Measurements from ENCODE around the gene FTO. TPM values are rescaled to one million over a fixed set of nuclear protein-coding genes. Genes with fewer than 3 reads are reported as not detected.

FTO gene
- total RNA-seq, 1 experiment from 2014 or later = 57.4 TPM

DNA sequence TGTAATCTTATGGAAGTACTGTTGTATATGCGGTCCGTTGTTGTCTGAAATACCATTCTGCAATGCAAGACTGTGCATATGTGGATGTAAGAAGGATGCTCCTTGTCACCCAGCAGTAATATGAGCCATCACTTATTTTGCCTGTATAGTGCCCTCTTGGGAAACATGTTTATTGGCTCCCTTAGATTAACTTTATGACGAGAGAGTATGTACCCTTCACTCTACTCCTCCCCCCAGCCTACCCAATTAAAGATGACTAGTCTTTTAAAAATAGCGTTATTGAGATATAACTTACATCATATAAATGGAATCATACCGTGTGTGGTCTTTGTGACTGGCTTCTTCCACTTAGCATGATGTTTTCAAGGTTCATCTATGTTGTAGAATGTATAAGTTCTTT lies 33.6 kb downstream of the FTO start:
- ChIA-PET POLR2A (no interaction called here), CTCF (no interaction called here)
- peaks cover 10% of the 10 kb centered on the region for H3K4me1 Mint-ChIP-seq
- DNase-seq (ENCODE audit: low spot score) (no peak), ATAC-seq (no peak)
- H3K4me3 Mint-ChIP-seq = no peak overlapping the region
- H3K27me3 Mint-ChIP-seq (ENCODE audit: low read depth) = no peaks in the 10 kb centered on the region
- no peaks in the 10 kb centered on the region for H3K9me3 Mint-ChIP-seq
- no peak overlapping the region for H3K27ac Mint-ChIP-seq
- TF ChIP-seq, protein P1, sequence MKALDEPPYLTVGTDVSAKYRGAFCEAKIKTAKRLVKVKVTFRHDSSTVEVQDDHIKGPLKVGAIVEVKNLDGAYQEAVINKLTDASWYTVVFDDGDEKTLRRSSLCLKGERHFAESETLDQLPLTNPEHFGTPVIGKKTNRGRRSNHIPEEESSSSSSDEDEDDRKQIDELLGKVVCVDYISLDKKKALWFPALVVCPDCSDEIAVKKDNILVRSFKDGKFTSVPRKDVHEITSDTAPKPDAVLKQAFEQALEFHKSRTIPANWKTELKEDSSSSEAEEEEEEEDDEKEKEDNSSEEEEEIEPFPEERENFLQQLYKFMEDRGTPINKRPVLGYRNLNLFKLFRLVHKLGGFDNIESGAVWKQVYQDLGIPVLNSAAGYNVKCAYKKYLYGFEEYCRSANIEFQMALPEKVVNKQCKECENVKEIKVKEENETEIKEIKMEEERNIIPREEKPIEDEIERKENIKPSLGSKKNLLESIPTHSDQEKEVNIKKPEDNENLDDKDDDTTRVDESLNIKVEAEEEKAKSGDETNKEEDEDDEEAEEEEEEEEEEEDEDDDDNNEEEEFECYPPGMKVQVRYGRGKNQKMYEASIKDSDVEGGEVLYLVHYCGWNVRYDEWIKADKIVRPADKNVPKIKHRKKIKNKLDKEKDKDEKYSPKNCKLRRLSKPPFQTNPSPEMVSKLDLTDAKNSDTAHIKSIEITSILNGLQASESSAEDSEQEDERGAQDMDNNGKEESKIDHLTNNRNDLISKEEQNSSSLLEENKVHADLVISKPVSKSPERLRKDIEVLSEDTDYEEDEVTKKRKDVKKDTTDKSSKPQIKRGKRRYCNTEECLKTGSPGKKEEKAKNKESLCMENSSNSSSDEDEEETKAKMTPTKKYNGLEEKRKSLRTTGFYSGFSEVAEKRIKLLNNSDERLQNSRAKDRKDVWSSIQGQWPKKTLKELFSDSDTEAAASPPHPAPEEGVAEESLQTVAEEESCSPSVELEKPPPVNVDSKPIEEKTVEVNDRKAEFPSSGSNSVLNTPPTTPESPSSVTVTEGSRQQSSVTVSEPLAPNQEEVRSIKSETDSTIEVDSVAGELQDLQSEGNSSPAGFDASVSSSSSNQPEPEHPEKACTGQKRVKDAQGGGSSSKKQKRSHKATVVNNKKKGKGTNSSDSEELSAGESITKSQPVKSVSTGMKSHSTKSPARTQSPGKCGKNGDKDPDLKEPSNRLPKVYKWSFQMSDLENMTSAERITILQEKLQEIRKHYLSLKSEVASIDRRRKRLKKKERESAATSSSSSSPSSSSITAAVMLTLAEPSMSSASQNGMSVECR (CRISPR knock-in tag; IDR thresholded peaks at IDR 0.05; ENCODE audit: borderline replicate concordance) = no peak
- TF ChIP-seq, protein P2, sequence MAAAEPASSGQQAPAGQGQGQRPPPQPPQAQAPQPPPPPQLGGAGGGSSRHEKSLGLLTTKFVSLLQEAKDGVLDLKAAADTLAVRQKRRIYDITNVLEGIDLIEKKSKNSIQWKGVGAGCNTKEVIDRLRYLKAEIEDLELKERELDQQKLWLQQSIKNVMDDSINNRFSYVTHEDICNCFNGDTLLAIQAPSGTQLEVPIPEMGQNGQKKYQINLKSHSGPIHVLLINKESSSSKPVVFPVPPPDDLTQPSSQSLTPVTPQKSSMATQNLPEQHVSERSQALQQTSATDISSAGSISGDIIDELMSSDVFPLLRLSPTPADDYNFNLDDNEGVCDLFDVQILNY (CRISPR knock-in tag; IDR thresholded peaks at IDR 0.05) = no peak
- TF ChIP-seq, protein P3, sequence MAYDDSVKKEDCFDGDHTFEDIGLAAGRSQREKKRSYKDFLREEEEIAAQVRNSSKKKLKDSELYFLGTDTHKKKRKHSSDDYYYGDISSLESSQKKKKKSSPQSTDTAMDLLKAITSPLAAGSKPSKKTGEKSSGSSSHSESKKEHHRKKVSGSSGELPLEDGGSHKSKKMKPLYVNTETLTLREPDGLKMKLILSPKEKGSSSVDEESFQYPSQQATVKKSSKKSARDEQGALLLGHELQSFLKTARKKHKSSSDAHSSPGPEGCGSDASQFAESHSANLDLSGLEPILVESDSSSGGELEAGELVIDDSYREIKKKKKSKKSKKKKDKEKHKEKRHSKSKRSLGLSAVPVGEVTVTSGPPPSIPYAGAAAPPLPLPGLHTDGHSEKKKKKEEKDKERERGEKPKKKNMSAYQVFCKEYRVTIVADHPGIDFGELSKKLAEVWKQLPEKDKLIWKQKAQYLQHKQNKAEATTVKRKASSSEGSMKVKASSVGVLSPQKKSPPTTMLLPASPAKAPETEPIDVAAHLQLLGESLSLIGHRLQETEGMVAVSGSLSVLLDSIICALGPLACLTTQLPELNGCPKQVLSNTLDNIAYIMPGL (CRISPR knock-in tag; IDR thresholded peaks at IDR 0.05) = no peak
- no peak for TF ChIP-seq ZNF138 (CRISPR knock-in tag; conservative IDR thresholded peaks at IDR 0.05)
- no peaks in the 10 kb centered on the region for H3K36me3 Mint-ChIP-seq

DNA sequence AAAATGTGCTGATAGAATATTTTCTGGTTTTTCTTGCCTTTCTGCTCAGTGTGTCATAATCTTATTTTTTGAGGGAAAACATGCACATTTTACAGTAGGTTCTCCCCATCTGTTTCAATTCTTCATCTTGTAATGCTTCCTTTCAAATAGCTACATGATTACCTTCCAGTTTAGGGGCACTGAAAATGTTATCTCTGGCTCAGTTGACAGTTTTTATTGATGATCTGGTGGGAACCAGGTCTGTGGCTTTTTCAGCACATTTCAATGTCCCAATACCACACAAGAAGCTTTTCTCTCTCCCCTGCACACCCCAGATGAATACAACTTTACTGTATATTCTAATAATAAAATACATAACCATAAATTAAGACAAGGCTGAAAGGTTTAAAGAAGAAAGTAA lies 36.5 kb downstream of the FTO start:
- CTCF ChIA-PET = no interaction called here
- Mint-ChIP-seq H3K27ac (no peak overlapping the region), H3K4me3 (no peak overlapping the region), H3K36me3 (no peaks in the 10 kb centered on the region), H3K9me3 (no peaks in the 10 kb centered on the region), H3K4me1 (peaks cover 27% of the 10 kb centered on the region), H3K27me3 (ENCODE audit: low read depth) (no peaks in the 10 kb centered on the region)
- no peak for DNase-seq (ENCODE audit: low spot score)
- POLR2A ChIA-PET = no interaction called here
- ATAC-seq = no peak
- TF ChIP-seq TCF7 (CRISPR knock-in tag; IDR thresholded peaks at IDR 0.05; ENCODE audit: low read depth) (no peak), CBFB (CRISPR knock-in tag; IDR thresholded peaks at IDR 0.05; ENCODE audit: low read depth) (no peak), ZNF232 (CRISPR knock-in tag; IDR thresholded peaks at IDR 0.05) (no peak), RORB (CRISPR knock-in tag; IDR thresholded peaks at IDR 0.05) (no peak), TEAD1 (CRISPR knock-in tag; IDR thresholded peaks at IDR 0.05) (no peak), KAT7 (CRISPR knock-in tag; IDR thresholded peaks at IDR 0.05; ENCODE audit: borderline replicate concordance) (no peak), GTF2I (CRISPR knock-in tag; conservative IDR thresholded peaks at IDR 0.05) (no peak), EMX1 (CRISPR knock-in tag; IDR thresholded peaks at IDR 0.05) (no peak)
- TF ChIP-seq, protein P4, sequence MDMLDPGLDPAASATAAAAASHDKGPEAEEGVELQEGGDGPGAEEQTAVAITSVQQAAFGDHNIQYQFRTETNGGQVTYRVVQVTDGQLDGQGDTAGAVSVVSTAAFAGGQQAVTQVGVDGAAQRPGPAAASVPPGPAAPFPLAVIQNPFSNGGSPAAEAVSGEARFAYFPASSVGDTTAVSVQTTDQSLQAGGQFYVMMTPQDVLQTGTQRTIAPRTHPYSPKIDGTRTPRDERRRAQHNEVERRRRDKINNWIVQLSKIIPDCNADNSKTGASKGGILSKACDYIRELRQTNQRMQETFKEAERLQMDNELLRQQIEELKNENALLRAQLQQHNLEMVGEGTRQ (CRISPR knock-in tag; IDR thresholded peaks at IDR 0.05) = no peak
- TF ChIP-seq, protein P5, sequence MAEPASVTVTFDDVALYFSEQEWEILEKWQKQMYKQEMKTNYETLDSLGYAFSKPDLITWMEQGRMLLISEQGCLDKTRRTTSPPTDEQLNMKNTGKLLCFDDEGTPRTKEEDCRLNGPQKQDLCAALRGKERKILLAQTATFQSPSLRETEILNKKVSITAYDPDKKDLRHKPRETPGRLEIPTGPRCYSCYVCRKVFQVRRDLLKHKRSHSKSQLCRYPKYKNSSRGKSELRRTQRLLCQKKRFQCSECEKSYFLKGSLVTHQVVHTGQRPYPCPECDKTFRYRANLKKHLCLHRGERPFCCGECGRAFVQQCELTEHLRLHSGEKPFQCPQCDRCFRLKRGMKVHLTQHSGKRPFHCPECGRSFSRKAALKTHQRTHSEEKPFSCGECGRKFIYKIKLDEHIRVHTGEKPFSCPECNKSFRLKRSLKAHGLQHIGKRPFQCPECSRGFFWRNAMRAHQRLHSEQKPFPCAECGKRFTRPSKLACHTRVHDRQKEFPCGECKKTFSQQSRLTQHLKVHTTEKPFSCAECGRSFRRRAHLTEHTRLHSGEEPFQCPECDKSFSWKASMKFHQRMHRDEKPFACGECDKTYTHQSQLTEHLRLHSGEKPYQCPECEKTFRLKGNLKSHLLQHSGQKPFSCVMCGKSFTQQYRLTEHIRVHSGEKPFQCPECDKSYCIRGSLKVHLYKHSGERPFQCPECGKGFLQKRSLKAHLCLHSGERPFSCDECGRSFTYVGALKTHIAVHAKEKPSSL (CRISPR knock-in tag; conservative IDR thresholded peaks at IDR 0.05) = no peak
- TF ChIP-seq, protein P3 (CRISPR knock-in tag; IDR thresholded peaks at IDR 0.05) = no peak
